NCI-H460 (cell line): ENCODE data around the gene GH1. TPM values are rescaled to one million over a fixed set of nuclear protein-coding genes. Genes with fewer than 3 reads are reported as not detected.

ENCODE experiments used
- DNase-seq: peaks from one replicate; pipeline ENCODE4 v3.0.0-alpha.2; 2016; ENCODE audit warnings: low read depth; ENCODE audit errors: extremely low read depth
- total RNA-seq: library from RNA; depleted of rRNA; stranded (reverse); fragments of >200 nt; shearing (Covaris generic); gene quantifications from 2 replicates; pipeline ENCODE4 v1.2.3, GENCODE V29; 2014

GH1 gene
- total RNA-seq, 1 experiment from 2014 or later = not detected

GRCh38 chr17:63945784-63946439, 27.3 kb upstream of the GH1 start:
- DNase-seq = no peak

GRCh38 chr17:63944736-63945499, 26.3 kb upstream of the GH1 start:
- DNase-seq = no peak

- DNase-seq = no peak
Measured at GRCh38 chr17:63943745-63944144, 25.1 kb upstream of the GH1 start.

GRCh38 chr17:63942309-63942985, 23.8 kb upstream of the GH1 start:
- DNase-seq = no peak

GRCh38 chr17:63941751-63942150, 23.1 kb upstream of the GH1 start:
- DNase-seq = no peak

- no peak for DNase-seq
Measured at GRCh38 chr17:63941162-63941561, 22.5 kb upstream of the GH1 start.

- no peak for DNase-seq
Measured at GRCh38 chr17:63940584-63940983, 21.9 kb upstream of the GH1 start.

GRCh38 chr17:63939884-63940283, 21.2 kb upstream of the GH1 start:
- no peak for DNase-seq

GRCh38 chr17:63939401-63939800, 20.8 kb upstream of the GH1 start:
- DNase-seq = no peak

GRCh38 chr17:63937920-63938319, 19.3 kb upstream of the GH1 start:
- DNase-seq = no peak

- no peak for DNase-seq
Measured at GRCh38 chr17:63937319-63937718, 18.7 kb upstream of the GH1 start.

GRCh38 chr17:63934183-63935112, 15.8 kb upstream of the GH1 start:
- no peak for DNase-seq

- no peak for DNase-seq
Measured at GRCh38 chr17:63933598-63933997, 15.0 kb upstream of the GH1 start.

GRCh38 chr17:63932721-63933120, 14.1 kb upstream of the GH1 start:
- no peak for DNase-seq

- no peak for DNase-seq
Measured at GRCh38 chr17:63931981-63932561, 13.4 kb upstream of the GH1 start, which contains the start of gene CD79B. Gene CD79B (minus strand): TSS chr17:63932331. CDS start chr17:63932261, 70 bp downstream.

GRCh38 chr17:63930951-63931575, 12.4 kb upstream of the GH1 start:
- DNase-seq = no peak

GRCh38 chr17:63929860-63930766, 11.5 kb upstream of the GH1 start:
- no peak for DNase-seq

GRCh38 chr17:63928966-63929695, 10.5 kb upstream of the GH1 start:
- no peak for DNase-seq
